GM18526 (cell line): Measurements from ENCODE around the gene CACNA1H.
"Not testable (repeated sequence)": the region's sequence is repeated elsewhere in the genome, so short reads cannot be mapped to it uniquely, and the experiment has no call there.

Experiments
- POLR2A ChIP-seq: IDR thresholded peaks from 3 replicates; pipeline ENCODE4 v1.6.1; 2011; ENCODE audit not compliant: insufficient read length; ENCODE audit errors: extremely low read depth

Gene CACNA1H

DNA sequence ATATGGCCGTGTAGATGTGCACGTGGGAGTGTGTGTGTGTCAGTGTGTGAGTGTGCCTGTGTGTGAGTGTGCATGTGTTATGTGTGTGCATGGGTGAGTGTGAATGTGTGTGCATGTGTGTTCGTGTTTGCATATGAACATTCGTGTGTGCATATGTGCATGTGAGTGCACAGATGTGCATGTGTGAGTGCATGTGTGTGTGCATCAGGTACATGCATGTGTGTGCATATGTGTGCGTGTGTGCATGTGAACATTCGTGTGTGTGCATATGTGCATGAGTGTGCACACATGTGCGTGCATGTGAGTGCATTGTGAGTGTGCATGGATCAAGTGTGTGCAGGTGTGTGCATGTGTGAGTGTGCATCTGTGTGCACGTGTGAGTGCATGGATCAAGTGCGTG lies 85.1 kb downstream of the CACNA1H start:
- no peak for TF ChIP-seq POLR2A

- not testable (repeated sequence) for TF ChIP-seq POLR2A
Observed at GRCh38 chr16:1240436-1240835, 87.5 kb downstream of the CACNA1H start, which contains the start of gene TPSAB1. Gene TPSAB1, plus strand, starts transcription at chr16:1240705. Its CDS starts 234 bp downstream, at chr16:1240939.

GRCh38 chr16:1244881-1245280 lies 92.0 kb downstream of the CACNA1H start:
- no peak for TF ChIP-seq POLR2A

DNA sequence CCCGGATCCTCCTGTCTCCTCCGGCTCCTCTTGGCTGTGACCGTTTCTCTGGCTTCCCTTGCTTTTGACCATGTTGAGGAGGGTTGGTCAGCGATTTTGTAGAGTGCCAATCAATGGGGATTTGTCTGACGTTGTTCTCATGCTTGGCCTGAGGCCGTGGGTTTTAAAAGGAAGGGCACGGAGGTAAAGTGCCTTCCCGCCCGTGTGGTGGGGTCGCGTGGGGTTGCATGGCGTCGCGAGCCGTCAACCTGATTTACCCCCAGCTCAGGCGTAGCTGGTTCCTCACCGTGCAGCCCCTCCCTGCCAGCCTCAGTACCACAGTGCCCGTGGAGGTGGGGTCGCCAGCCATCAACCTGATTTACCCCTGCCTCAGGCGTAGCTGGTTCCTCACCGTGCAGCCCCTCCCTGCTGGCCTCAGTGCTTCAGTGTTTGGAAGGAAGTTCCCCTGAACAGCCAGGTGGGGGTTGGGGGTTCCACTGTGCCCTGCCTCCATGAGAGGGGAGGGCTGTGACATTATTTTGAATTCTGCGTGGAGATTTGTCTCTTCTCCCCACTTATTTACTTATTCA lies 92.6 kb downstream of the CACNA1H start:
- no peak for TF ChIP-seq POLR2A

DNA sequence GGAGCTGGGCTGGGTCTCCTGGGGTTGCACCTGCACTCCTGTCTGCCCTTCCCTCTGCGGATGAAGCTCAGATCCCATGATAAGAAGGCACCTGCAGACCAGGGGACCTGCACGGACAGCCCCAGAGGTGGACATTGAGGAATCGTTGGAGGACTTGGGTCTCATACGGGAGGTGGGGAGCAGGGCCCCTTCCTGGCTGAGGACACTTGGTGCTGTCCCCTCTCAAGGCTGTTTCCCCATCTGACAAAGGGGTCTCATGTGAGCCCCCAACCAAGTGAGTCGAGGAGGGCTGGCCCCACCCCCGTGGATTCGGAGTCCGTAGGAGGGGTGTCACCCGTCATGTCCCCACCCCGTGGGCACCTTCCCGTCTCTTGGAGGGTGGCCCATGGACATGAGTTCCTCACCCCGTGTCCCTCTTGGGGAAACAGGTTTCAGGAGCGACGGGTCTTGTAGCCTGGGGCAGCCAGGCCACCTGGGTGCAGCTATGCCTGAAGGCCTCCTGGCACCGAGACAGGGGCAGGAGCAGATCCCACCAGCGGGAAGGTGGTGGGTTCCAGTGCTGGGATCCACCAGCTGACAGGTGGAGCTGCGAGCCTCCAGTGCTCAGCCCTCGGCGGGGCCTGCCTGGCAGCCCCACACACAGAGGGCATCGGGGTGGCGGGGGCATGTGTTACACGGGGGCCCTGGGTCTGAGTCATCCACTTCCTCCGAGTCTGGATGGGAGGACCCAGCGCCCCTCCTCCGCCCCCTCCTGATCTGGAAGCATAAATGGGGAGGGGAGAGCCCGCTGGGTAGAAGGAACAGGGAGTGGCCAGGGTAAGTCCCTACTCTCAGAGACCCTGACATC lies 102.6 kb downstream of the CACNA1H start, which contains the start of gene TPSD1:
TSS of gene TPSD1 (plus strand) at position 794 of the 847 bp plus-strand sequence. CDS start 212 bp downstream, outside the sequence.
- TF ChIP-seq POLR2A = not testable (repeated sequence)

DNA sequence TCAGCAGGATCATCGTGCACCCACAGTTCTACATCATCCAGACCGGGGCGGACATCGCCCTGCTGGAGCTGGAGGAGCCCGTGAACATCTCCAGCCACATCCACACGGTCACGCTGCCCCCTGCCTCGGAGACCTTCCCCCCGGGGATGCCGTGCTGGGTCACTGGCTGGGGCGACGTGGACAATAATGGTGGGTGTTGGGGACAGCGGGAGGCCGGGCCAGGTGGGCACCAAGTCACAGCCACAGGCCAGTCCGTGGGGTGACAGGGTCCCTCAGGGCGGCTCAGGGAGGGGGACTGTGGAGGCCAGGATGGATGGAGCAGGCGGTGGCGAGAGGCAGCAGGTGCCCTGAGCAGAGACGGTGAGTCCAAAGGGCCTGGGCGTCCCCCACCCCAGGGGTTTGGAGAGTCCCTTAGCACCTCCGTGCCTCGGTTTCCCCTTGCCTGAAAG lies 104.0 kb downstream of the CACNA1H start:
- TF ChIP-seq POLR2A = no peak

GRCh38 chr16:1257561-1258224 lies 104.8 kb downstream of the CACNA1H start:
- TF ChIP-seq POLR2A = no peak

DNA sequence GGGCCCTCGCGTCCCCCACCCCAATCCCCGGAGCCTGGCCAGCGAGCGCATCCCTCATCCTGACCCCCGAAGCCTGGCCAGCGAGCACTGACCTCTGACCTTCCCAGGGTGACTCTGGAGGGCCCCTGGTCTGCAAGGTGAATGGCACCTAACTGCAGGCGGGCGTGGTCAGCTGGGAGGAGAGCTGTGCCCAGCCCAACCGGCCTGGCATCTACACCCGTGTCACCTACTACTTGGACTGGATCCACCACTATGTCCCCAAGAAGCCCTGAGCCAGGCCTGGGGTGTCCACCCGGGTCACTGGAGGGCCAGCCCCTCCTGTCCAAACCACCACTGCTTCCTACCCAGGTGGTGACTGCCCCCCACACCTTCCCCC lies 105.3 kb downstream of the CACNA1H start:
- no peak for TF ChIP-seq POLR2A

- no peak for TF ChIP-seq POLR2A
Observed at GRCh38 chr16:1258906-1259759, 106.2 kb downstream of the CACNA1H start.

DNA sequence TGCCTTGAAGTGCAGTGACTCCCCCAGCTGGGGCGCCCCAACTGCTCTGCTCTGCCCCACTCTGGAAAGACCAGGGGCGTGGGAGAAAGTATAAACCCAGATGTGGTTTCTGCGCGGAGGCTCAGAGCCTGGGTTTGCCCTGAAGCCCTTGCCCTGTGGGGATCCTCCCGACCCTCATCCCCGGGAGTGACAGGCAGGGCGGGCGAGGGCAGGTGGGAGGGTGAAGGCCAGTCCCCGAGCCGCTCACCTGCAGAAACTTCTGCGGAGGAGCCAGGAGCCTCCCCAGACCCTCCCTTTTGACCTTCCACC lies 106.8 kb downstream of the CACNA1H start:
- TF ChIP-seq POLR2A = no peak

- no peak for TF ChIP-seq POLR2A
Observed at GRCh38 chr16:1260101-1260680, 107.3 kb downstream of the CACNA1H start.

DNA sequence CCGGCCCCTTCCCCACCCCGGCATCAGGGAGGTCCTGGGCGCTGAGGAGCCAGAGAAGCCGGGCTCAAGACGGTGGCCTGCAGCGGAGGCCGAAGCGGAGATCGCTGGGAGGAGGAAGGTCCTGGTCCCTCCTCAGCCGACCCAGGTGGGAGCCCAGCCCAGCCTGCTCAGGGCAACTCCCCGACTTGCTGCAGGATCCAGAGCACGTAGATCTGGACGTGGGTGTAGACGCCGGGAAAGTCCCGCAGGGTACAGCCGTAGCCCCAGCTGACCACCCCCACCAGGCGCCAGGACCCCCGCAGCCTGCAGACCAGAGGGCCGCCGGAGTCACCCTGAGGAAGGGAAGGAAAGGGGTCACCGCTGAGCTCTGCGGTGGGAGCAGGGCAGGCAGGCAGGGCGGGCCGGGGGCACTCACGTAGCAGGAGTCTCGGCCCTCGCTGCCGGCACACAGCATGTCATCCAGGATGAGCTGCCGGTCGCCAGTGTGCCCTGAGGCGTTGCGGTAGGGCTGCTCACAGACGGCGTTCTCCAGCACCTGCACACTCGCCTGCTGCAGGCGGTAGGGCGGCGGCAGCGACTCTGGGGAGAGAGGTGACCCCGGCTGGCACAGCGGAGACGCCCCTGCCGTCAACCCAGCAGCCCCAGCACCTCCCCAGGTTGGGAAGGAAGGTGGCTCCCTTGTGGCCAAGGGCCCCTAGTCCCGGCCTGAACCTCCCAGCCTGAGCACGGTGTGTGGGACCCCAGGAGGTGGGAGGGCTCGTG lies 108.4 kb downstream of the CACNA1H start:
- TF ChIP-seq POLR2A = no peak

DNA sequence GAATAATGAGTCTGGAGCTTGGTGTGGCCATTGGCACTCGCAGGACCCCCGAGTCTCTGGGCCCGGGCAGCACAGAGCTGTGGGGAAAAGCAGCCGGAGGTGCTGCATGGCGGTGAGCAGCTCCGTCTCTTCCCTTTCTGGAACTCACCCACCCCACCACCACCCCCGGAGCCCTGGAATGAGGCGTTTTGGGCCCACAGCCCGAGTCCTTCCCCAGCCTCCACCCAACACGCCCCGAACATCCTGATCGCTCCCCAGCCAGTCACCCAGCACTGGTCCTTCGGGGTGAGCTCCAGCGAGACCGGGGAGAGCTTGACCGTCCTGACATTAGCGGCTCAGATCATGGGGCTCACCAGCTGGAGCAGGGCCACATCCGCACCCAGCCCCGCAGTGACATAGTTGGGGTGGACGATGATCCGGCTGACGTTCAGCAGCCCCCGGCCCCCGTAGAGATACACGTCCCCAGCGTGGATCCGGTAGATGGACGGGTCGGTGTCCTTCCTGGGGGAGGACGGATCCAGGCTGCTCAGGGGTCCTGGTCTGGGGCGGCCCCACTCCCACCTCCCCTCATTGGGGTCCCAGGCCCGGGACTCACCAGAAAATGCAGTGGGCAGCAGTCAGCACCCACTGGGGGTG lies 109.4 kb downstream of the CACNA1H start:
- TF ChIP-seq POLR2A = no peak

GRCh38 chr16:1262846-1263221 lies 109.9 kb downstream of the CACNA1H start:
- no peak for TF ChIP-seq POLR2A
